Activated T-helper 1 cell treated with Interleukin-2 at 50 U/mL for 16 hours (primary cell): ENCODE measurements around the gene M1AP.

Experiments used
- DNase-seq: peaks from one replicate; pipeline ENCODE4 v3.0.0-alpha.2; 2020; ENCODE audit warnings: low read depth

Gene M1AP

GRCh38 chr2:74548285-74548899 lies 99.7 kb downstream of the M1AP start:
- DNase-seq, result no peak

- DNase-seq, result no peak
These were observed 102.1 kb downstream of the M1AP start for GRCh38 chr2:74546004-74546403.

- DNase-seq, result no peak
These were observed 103.5 kb downstream of the M1AP start for GRCh38 chr2:74544634-74545033.

GRCh38 chr2:74542978-74543377 lies 105.2 kb downstream of the M1AP start:
- no peak for DNase-seq

- DNase-seq, result no peak
These were observed 107.8 kb downstream of the M1AP start for GRCh38 chr2:74540291-74540690.

- DNase-seq, result no peak
These were observed 109.2 kb downstream of the M1AP start for GRCh38 chr2:74538881-74539339.

GRCh38 chr2:74537140-74537539 lies 111.0 kb downstream of the M1AP start:
- no peak for DNase-seq

- DNase-seq, result no peak
These were observed 111.8 kb downstream of the M1AP start for GRCh38 chr2:74536166-74536950.

GRCh38 chr2:74535440-74535965 lies 112.6 kb downstream of the M1AP start:
- DNase-seq, result no peak

- DNase-seq, result no peak
These were observed 113.7 kb downstream of the M1AP start for GRCh38 chr2:74534411-74534810.

- DNase-seq, result no peak
These were observed 114.7 kb downstream of the M1AP start for GRCh38 chr2:74533464-74533863.

- DNase-seq, result no peak
These were observed 115.9 kb downstream of the M1AP start for GRCh38 chr2:74532222-74532621.

- DNase-seq, result no peak
These were observed 116.5 kb downstream of the M1AP start for GRCh38 chr2:74531666-74532065.

GRCh38 chr2:74530239-74531187 lies 117.6 kb downstream of the M1AP start:
- DNase-seq, result no peak

- peak; percentile 73 for DNase-seq
These were observed 118.5 kb downstream of the M1AP start, which contains the start of the genes AUP1 and HTRA2 for GRCh38 chr2:74529357-74530238. TSS of gene AUP1 (minus strand) at chr2:74529706. CDS start at chr2:74529629, 77 bp downstream. TSS of gene HTRA2 (plus strand) at chr2:74529933. CDS start at chr2:74530007, 74 bp downstream.

- no peak for DNase-seq
These were observed 119.4 kb downstream of the M1AP start for GRCh38 chr2:74528600-74529356.

GRCh38 chr2:74527741-74528140 lies 120.4 kb downstream of the M1AP start:
- DNase-seq, result no peak

GRCh38 chr2:74526649-74527230 lies 121.4 kb downstream of the M1AP start:
- DNase-seq, result no peak

GRCh38 chr2:74525717-74526648 lies 122.1 kb downstream of the M1AP start, which contains the start of gene DQX1:
TSS of gene DQX1 (minus strand) at chr2:74526231. CDS start at chr2:74525729, 502 bp downstream.
- DNase-seq, result no peak
